Activated naive CD8-positive, alpha-beta T cell treated with anti-CD3 and anti-CD28 coated beads, Interleukin-2, amount 50 U/mL, for 24 hours (primary cell): ENCODE measurements around the gene LRRC4C.

Experiments
- ATAC-seq: fragments of 150-1000 bp; cut with Tn5 transposase; one replicate; pipeline ENCODE4 v1.10.0; 2021
- DNase-seq: peaks from one replicate; pipeline ENCODE4 v3.0.0; 2021
- H3K27ac Mint-ChIP-seq: one replicate; pipeline ENCODE4 v1.8.0; 2021; ENCODE audit warnings: mild to moderate bottlenecking, mixed read lengths
- H3K27me3 Mint-ChIP-seq: one replicate; pipeline ENCODE4 v1.8.0; 2021; ENCODE audit warnings: mixed read lengths
- H3K36me3 Mint-ChIP-seq: one replicate; pipeline ENCODE4 v1.8.0; 2021; ENCODE audit warnings: low read depth, mixed read lengths
- H3K4me1 Mint-ChIP-seq: one replicate; pipeline ENCODE4 v1.8.0; 2021; ENCODE audit warnings: mixed read lengths
- H3K4me3 Mint-ChIP-seq: one replicate; pipeline ENCODE4 v1.8.0; 2021; ENCODE audit warnings: mild to moderate bottlenecking, moderate library complexity, mixed read lengths
- H3K9me3 Mint-ChIP-seq: one replicate; pipeline ENCODE4 v1.8.0; 2021; ENCODE audit warnings: mixed read lengths

The LRRC4C gene

DNA sequence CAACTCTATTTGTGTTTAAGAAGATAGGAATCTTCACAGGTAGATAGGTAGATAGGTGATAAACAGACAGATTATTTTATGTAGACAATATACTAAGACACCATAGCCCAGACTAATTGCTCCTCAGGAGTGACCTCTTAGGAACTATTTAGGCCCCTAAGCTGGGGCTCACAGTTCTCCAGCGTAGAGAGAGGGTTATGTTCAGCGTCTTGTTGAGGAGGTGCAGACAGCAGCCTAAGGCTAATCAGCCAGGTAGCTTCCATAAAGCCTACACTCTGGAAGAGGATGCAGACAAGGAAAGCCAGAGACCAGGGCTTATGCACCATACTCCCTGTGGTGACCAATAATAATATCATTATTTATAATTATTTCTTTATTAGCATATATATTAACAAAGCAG is 705.2 kb downstream of the LRRC4C start:
- peaks cover 29% of the 10 kb centered on the region for H3K9me3 Mint-ChIP-seq
- H3K27ac Mint-ChIP-seq: no peak overlapping the region
- no peak overlapping the region for H3K4me3 Mint-ChIP-seq
- no peaks in the 10 kb centered on the region for H3K36me3 Mint-ChIP-seq
- no peaks in the 10 kb centered on the region for H3K4me1 Mint-ChIP-seq
- no peak for ATAC-seq
- DNase-seq: no peak
- H3K27me3 Mint-ChIP-seq: no peaks in the 10 kb centered on the region

DNA sequence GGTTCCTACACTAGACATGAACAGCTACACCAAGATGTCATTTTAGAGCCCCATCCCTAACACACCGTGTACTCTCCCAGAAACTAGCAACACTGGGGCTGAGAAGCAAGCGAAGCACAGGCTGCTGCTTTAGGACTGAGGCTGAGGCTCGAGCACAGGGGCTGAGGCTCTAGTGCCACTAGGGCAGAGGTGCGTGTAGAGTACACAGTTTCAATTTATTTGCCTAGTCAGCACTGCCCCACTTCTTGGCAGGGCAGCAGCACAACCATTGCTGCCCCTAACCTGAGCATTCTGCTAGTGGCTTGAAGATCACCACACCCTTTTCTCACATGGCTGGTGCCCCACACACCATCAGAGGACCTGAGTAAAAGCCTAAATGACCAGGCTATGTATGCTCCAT is 713.2 kb downstream of the LRRC4C start:
- Mint-ChIP-seq H3K9me3 (peaks cover 27% of the 10 kb centered on the region), H3K27me3 (no peaks in the 10 kb centered on the region), H3K4me1 (no peaks in the 10 kb centered on the region), H3K27ac (no peak overlapping the region), H3K4me3 (no peak overlapping the region), H3K36me3 (no peaks in the 10 kb centered on the region)
- DNase-seq (no peak), ATAC-seq (no peak)

DNA sequence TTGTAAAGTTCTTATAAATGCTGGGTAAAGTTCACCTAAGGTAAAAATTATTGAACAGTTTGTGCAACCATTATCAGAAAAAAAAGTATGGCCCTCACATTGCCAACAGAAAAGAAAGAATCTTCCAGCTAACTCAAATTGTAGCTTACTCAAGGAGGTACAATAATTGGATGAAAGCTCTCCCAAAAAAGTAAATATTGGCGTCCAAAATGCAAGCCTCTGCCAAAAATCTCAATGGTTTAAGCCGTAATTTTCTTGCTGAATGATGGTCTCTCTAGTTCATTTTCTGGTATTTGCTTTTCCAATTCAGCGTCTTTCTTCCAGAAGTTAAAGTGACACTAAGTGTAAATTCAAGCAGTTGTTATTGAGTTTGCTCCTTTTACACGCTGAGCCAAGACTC is 727.3 kb downstream of the LRRC4C start:
- no peaks in the 10 kb centered on the region for H3K36me3 Mint-ChIP-seq
- peaks cover 21% of the 10 kb centered on the region for H3K9me3 Mint-ChIP-seq
- H3K4me1 Mint-ChIP-seq: no peaks in the 10 kb centered on the region
- H3K27ac Mint-ChIP-seq: no peak overlapping the region
- no peak for ATAC-seq
- no peaks in the 10 kb centered on the region for H3K27me3 Mint-ChIP-seq
- DNase-seq: no peak
- no peak overlapping the region for H3K4me3 Mint-ChIP-seq

DNA sequence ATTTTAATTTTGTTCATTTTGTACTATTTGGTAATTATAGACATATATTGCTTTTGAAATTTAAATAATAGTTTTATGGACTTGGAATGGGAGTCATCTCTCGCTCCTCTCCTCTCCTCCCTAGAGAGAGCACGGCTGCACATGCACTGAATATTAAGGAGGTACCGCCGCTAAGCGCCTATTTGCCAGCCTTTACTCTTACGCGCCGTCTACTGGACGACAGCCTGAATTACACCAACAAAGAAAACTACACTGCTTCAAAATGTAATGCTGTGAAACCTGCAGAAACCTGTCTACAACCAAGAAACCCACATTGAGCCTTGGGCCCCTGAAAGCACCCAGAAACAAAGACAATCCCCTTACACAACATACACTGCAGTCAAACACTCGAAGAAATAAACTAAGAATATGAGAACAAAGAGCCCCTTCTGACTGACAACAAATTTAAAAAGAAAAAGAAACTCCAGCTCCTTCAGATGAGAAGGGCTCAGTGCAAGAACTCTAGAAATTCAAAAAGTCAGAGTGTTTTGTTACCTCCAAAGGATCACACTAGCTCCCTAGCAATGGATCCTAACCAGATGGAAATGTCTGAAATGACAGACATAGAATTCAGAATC is 737.2 kb downstream of the LRRC4C start:
- H3K4me1 Mint-ChIP-seq: no peaks in the 10 kb centered on the region
- H3K36me3 Mint-ChIP-seq: no peaks in the 10 kb centered on the region
- no peak overlapping the region for H3K4me3 Mint-ChIP-seq
- no peak overlapping the region for H3K27ac Mint-ChIP-seq
- no peak for DNase-seq
- H3K27me3 Mint-ChIP-seq: no peaks in the 10 kb centered on the region
- no peak for ATAC-seq
- H3K9me3 Mint-ChIP-seq: peaks cover 17% of the 10 kb centered on the region

DNA sequence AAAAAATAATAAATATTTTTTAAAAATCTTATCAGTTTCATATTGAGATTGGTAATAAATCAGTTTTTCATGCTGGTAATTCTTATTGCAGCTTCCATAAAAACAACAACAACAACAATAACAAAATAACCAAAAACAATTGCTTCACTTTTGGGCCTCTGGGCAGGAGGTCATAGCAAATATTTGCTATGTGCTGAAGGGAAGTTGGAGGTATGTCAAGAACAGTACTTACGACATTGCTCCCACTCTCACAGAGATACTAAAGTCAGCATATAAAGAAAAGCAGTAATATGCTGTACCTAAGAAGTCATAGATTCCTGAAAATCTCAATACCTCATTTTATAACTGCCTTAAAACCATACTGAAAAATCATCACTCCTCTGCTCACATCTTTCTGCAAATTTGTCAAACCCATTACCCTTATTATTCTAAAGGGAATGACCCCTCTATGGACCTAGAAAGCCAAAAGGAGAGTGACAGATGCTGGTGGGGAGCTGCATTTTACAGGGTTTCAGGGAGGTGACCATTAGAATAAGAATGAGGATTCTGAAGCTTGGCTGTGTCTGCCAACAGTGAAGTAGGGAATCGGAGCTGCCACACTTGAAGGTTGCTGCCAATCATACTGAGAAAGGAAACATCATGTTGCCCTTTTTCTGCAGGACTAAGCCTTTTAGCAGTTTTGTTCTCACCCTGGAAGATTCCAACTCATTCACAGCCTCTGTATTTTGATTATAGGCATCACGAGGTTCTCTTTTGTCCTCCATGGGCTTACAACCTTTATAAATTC is 742.9 kb downstream of the LRRC4C start:
- Mint-ChIP-seq H3K9me3 (peaks cover 9% of the 10 kb centered on the region), H3K4me1 (no peaks in the 10 kb centered on the region), H3K4me3 (no peak overlapping the region), H3K27me3 (no peaks in the 10 kb centered on the region), H3K27ac (no peak overlapping the region), H3K36me3 (no peaks in the 10 kb centered on the region)
- no peak for ATAC-seq
- DNase-seq: no peak

DNA sequence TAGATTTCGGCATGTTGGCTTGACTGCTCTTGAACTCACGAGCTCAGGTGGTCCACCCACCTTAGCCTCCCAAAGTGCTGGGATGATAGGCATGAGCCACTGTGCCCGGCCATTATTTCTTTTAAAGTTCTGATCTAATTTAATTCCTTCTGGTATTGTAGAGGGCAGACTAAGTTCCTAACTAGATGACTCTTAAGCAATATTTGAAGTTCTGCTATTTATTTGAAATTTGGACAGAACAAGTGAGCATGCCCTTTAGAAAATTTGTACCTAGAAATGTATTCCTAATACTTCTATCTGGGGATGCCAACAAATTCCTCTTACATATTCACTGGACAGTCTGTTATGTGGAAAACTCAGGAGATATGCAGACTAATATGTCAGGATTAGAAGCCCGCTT is 746.4 kb downstream of the LRRC4C start:
- DNase-seq: no peak
- Mint-ChIP-seq H3K36me3 (no peaks in the 10 kb centered on the region), H3K9me3 (peaks cover 16% of the 10 kb centered on the region), H3K27me3 (no peaks in the 10 kb centered on the region), H3K4me3 (no peak overlapping the region), H3K27ac (no peak overlapping the region), H3K4me1 (no peaks in the 10 kb centered on the region)
- no peak for ATAC-seq

DNA sequence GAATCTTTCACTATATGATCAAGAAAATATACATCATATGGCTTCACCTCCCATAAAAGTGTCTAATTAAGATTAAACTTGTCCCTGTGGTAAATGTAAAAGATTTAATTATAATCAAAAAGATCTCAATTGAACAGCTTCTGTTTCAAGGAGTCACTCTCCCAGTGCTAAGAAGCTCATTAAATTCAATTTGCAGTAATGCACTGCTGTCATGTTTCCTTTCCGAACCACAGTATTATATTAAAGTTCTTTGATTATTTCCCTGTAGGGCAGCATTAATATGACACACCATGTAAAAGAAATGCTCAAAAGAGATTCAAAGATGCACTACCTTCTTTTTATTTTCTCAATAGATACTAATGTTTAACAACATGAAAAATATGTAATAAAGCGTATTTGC is 758.4 kb downstream of the LRRC4C start:
- H3K36me3 Mint-ChIP-seq: no peaks in the 10 kb centered on the region
- no peak overlapping the region for H3K27ac Mint-ChIP-seq
- H3K9me3 Mint-ChIP-seq: peaks cover 28% of the 10 kb centered on the region
- H3K27me3 Mint-ChIP-seq: no peaks in the 10 kb centered on the region
- H3K4me3 Mint-ChIP-seq: no peak overlapping the region
- no peaks in the 10 kb centered on the region for H3K4me1 Mint-ChIP-seq
- no peak for ATAC-seq
- no peak for DNase-seq

DNA sequence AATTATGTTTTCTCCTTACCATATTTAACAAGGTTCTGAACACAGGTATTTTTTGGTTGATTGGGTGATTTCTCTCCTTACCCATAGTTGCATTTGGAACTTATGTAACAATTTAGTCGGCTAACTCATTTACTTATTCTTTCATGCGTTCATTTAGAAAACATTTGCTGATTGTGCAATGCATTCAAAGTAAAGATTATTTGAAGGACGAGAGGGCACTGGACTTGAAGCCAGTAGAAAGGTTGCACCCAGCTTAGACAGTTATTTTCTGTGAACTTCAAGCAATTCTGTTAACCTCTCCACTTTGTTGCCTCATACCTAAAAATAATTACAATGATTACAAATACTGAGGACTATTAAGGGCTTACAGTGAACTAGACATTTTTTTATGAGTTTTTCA is 769.6 kb downstream of the LRRC4C start:
- Mint-ChIP-seq H3K27ac (no peak overlapping the region), H3K4me1 (no peaks in the 10 kb centered on the region), H3K9me3 (peaks cover 22% of the 10 kb centered on the region), H3K27me3 (no peaks in the 10 kb centered on the region), H3K36me3 (no peaks in the 10 kb centered on the region), H3K4me3 (no peak overlapping the region)
- ATAC-seq (no peak), DNase-seq (no peak)

DNA sequence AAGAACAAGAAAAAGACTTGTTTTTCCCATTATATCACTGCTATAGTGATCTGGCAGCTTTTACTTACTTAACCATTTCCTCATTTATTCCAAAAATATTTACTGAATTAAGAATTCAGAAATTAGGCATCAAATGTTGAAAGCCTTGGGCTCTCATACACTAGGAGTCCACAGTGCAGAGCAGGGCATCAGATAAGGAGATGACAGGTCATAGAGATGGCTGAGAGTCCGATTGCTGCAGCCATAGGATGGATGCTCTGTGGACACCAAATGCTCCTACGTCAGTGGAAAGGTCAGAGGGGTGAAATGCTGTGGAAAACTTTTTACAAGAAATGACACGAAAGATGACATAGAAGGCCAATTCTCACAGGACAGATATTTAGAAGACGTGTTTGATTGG is 771.1 kb downstream of the LRRC4C start:
- no peak overlapping the region for H3K4me3 Mint-ChIP-seq
- H3K9me3 Mint-ChIP-seq: peaks cover 22% of the 10 kb centered on the region
- DNase-seq: no peak
- ATAC-seq: no peak
- no peak overlapping the region for H3K27ac Mint-ChIP-seq
- no peaks in the 10 kb centered on the region for H3K4me1 Mint-ChIP-seq
- H3K36me3 Mint-ChIP-seq: no peaks in the 10 kb centered on the region
- no peaks in the 10 kb centered on the region for H3K27me3 Mint-ChIP-seq

DNA sequence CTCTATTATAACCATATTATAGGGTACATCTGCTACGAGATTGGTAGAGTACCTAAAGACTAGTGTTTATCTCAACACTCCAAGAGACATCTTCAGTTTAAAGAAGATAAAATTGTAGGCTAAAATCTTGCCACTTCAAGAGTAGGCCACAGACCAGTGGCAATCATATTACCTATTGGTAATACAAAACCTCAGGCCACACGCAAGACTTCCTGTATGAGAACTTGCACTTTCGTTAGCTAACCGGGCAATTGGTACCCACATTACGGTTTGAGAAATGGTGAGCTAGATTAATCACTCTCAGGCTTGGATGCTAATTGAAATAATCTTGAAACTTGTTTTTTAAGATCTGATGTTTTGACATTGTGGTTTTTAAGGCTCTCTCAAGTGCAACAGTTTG is 772.7 kb downstream of the LRRC4C start:
- DNase-seq (no peak), ATAC-seq (no peak)
- Mint-ChIP-seq H3K4me1 (no peaks in the 10 kb centered on the region), H3K9me3 (peaks cover 24% of the 10 kb centered on the region), H3K27me3 (no peaks in the 10 kb centered on the region), H3K36me3 (no peaks in the 10 kb centered on the region), H3K4me3 (no peak overlapping the region), H3K27ac (no peak overlapping the region)

DNA sequence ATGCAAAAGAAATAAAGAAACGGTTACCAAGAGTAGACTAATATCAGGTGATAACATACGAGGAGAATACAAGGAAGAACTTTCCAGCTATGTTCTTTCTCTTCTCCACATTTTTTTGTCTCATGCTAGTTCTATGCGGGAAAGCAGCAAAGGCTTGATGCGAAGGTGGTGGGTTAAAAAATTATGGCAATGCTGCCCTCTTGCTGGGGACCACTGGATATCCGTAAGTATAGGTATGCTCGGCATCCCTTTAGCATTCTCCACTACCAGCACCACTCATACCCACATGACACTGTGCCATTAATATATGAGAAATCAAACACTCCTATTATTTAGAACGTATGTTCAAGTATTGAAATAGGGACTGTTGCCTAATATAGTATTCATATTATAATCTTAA is 776.4 kb downstream of the LRRC4C start:
- H3K27me3 Mint-ChIP-seq: no peaks in the 10 kb centered on the region

DNA sequence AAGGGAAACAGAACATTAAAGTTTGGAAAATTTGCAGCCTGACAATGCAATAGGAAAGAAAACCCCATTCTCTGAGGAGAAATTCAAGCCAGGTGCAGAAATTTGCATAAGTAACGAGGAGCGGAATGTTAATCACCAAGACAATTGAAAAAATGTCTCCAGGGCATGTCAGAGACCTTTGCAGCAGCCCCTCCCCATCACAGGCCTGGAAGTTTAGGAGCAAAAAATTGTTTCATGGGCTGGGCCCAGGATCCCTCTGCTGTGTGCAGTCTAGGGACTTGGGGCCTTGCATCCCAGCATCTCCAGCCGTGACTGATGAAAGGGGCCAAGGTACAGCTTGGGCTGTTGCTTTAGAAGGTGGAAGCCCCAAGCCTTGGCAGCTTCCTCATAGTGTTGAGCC is 780.2 kb downstream of the LRRC4C start:
- Mint-ChIP-seq H3K36me3 (no peaks in the 10 kb centered on the region), H3K9me3 (peaks cover 34% of the 10 kb centered on the region), H3K4me1 (no peaks in the 10 kb centered on the region), H3K4me3 (no peak overlapping the region), H3K27me3 (no peaks in the 10 kb centered on the region), H3K27ac (no peak overlapping the region)
- DNase-seq (no peak), ATAC-seq (no peak)

More for the DNA sequence above, 776.4 kb downstream of the LRRC4C start:
- Mint-ChIP-seq H3K4me3 (no peak overlapping the region), H3K9me3 (peaks cover 28% of the 10 kb centered on the region), H3K4me1 (no peaks in the 10 kb centered on the region), H3K27ac (no peak overlapping the region), H3K36me3 (no peaks in the 10 kb centered on the region)
- no peak for ATAC-seq
- DNase-seq: no peak

DNA sequence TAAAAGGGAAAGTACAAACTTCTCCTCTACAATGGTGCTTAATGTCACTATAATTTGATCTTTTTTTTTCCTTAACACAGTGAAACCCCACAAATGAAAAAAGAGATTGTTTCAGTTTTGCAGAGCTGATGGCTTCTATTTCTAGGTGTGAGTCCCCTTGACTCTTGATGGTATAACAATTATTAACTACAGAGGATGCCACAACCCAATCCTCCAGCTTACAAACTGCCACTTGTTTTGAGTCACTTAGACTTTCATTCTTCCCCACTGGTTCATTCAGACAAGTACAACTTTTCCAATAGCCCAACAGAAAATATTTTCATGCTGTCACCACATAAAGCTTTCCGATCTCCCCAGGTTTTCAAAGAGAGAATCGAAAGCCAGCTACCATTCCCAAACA is 812.2 kb downstream of the LRRC4C start:
- Mint-ChIP-seq H3K4me3 (no peak overlapping the region), H3K36me3 (no peaks in the 10 kb centered on the region), H3K9me3 (peaks cover 23% of the 10 kb centered on the region), H3K4me1 (no peaks in the 10 kb centered on the region), H3K27ac (no peak overlapping the region), H3K27me3 (no peaks in the 10 kb centered on the region)
- ATAC-seq (no peak), DNase-seq (no peak)

DNA sequence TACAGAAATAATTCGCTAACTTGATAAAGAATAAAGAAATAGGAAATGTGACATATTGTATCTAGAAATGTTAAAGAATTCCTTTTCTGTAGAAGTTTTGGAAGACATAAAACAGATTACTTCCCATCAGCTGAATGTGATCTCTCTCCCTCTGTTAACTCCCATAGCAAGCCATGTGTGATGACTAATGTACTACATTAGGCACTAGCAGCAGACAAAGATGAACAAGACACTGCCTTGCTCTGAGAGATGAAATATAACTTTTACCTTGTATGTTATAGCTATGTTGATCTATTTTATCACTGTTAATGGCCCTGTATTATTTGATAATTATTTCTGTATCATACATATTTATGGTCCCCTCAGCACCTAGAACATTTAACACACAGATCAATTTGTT is 817.2 kb downstream of the LRRC4C start:
- H3K4me1 Mint-ChIP-seq: no peaks in the 10 kb centered on the region
- H3K27ac Mint-ChIP-seq: no peak overlapping the region
- DNase-seq (no peak), ATAC-seq (no peak)
- no peaks in the 10 kb centered on the region for H3K27me3 Mint-ChIP-seq
- no peaks in the 10 kb centered on the region for H3K36me3 Mint-ChIP-seq
- H3K4me3 Mint-ChIP-seq: no peak overlapping the region
- peaks cover 18% of the 10 kb centered on the region for H3K9me3 Mint-ChIP-seq

DNA sequence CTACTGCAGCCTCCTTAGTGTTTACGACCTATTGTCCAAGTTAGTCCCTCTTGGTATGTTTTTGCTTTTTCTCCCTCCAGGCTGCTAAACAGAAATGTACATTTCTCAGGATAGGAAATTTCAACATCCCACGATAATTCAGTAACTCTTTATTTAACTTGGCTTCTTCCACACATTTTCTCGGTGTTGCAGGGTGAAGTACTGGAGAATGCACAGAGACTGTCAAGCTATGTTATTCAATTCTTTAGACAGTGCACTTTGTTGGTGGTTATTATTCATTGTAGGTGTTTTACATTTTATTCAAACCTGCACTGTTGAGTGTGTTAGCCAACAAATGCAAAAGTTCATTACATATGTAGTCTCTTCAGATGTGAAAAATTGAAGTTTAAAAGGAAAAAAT is 839.8 kb downstream of the LRRC4C start:
- Mint-ChIP-seq H3K27me3 (no peaks in the 10 kb centered on the region), H3K36me3 (no peaks in the 10 kb centered on the region), H3K4me3 (no peak overlapping the region), H3K9me3 (peaks cover 5% of the 10 kb centered on the region), H3K27ac (no peak overlapping the region), H3K4me1 (no peaks in the 10 kb centered on the region)
- ATAC-seq (no peak), DNase-seq (no peak)
